RWPE2 (cell line): Measurements from ENCODE around the gene FCGBP.

Experiments
- ATAC-seq: fragments of 200-7000 bp; cut with Tn5 transposase; 3 replicates; pipeline ENCODE4 v1.9.1; 2021; ENCODE audit warnings: low read depth
- DNase-seq: peaks from one replicate; pipeline ENCODE4 v3.0.0-alpha.2; 2020; ENCODE audit warnings: low spot score
- H3K27ac ChIP-seq: fragments of 450-650 bp; 2 replicates; pipeline ENCODE4 v1.5.1; 2017; ENCODE audit warnings: mild to moderate bottlenecking; ENCODE audit not compliant: poor library complexity, severe bottlenecking
- H3K27me3 ChIP-seq: fragments of 250-450 bp; sonication (Bioruptor Pico); 2 replicates; pipeline ENCODE4 v1.5.1; 2021; ENCODE audit warnings: mild to moderate bottlenecking, moderate library complexity; ENCODE audit not compliant: insufficient read depth, poor library complexity, severe bottlenecking
- H3K36me3 ChIP-seq: fragments of 250-450 bp; sonication (Bioruptor Pico); 2 replicates; pipeline ENCODE4 v1.5.1; 2020; ENCODE audit warnings: low read depth, mild to moderate bottlenecking, moderate library complexity
- H3K4me1 ChIP-seq: fragments of 250-450 bp; sonication (Bioruptor Pico); 2 replicates; pipeline ENCODE4 v1.5.1; 2021; ENCODE audit warnings: mild to moderate bottlenecking, moderate library complexity; ENCODE audit not compliant: insufficient read depth, poor library complexity, severe bottlenecking
- H3K4me3 ChIP-seq: fragments of 250-450 bp; sonication (Bioruptor Pico); 2 replicates; pipeline ENCODE4 v1.5.1; 2021; ENCODE audit warnings: mild to moderate bottlenecking, moderate library complexity; ENCODE audit not compliant: severe bottlenecking
- H3K9me3 ChIP-seq: fragments of 250-450 bp; sonication (Bioruptor Pico); 2 replicates; pipeline ENCODE4 v1.5.1; 2021; ENCODE audit warnings: mild to moderate bottlenecking, moderate library complexity; ENCODE audit not compliant: severe bottlenecking
- TF ChIP-seq, protein P1 (sequence below): fragments of 450-650 bp; IDR thresholded peaks from one replicate; pipeline ENCODE4 v1.5.1; 2017; ENCODE audit warnings: mild to moderate bottlenecking, moderate library complexity; ENCODE audit not compliant: poor library complexity, severe bottlenecking

FCGBP gene

DNA sequence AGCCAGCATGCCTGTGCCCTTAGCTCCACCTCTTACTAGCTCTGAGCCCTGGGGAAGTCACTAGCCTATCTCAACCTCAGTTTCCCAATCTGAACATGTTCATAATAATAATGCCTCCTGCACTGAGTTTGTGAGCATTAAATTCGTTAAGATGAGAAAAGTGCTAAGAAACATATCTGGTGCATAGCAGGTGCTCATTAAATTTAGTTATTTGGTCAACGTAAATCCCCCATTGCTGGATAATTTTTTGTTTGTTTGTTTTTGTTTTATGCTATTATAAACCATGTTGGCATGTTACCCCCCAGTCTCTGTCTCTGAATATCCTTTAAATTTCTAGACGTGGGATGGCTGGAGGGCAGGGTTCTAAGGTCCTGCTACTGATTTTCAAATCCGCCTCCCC, 10.6 kb downstream of the FCGBP start:
- Histone ChIP-seq H3K4me1 (no peaks in the 10 kb centered on the region), H3K27ac (no peak overlapping the region), H3K9me3 (no peaks in the 10 kb centered on the region), H3K4me3 (no peak overlapping the region), H3K27me3 (no peaks in the 10 kb centered on the region), H3K36me3 (no peaks in the 10 kb centered on the region)
- ATAC-seq: no peak
- TF ChIP-seq, protein P1, sequence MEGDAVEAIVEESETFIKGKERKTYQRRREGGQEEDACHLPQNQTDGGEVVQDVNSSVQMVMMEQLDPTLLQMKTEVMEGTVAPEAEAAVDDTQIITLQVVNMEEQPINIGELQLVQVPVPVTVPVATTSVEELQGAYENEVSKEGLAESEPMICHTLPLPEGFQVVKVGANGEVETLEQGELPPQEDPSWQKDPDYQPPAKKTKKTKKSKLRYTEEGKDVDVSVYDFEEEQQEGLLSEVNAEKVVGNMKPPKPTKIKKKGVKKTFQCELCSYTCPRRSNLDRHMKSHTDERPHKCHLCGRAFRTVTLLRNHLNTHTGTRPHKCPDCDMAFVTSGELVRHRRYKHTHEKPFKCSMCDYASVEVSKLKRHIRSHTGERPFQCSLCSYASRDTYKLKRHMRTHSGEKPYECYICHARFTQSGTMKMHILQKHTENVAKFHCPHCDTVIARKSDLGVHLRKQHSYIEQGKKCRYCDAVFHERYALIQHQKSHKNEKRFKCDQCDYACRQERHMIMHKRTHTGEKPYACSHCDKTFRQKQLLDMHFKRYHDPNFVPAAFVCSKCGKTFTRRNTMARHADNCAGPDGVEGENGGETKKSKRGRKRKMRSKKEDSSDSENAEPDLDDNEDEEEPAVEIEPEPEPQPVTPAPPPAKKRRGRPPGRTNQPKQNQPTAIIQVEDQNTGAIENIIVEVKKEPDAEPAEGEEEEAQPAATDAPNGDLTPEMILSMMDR: no peak
- no peak for DNase-seq

DNA sequence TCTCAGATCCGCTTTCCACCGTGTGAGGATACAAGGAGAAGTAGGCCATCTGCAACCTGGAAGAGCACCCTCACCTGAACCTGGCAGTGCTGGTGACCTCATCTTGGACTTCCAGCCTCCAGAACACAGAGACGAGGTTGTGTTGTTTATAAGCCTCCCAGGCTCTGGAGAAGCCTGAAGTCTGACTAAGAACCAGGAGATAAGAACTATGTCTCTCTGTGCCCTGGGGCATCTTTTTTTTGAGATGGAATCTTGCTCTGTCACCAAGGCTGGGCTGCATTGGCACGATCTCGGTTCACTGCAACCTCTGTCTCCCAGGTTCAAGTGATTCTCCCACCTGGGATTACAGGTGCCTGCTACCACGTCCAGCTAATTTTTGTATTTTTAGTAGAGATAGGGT, 14.5 kb downstream of the FCGBP start:
- no peaks in the 10 kb centered on the region for H3K9me3 ChIP-seq
- no peaks in the 10 kb centered on the region for H3K4me1 ChIP-seq
- TF ChIP-seq, protein P1: no peak
- no peaks in the 10 kb centered on the region for H3K27me3 ChIP-seq
- H3K4me3 ChIP-seq: no peak overlapping the region
- H3K36me3 ChIP-seq: no peaks in the 10 kb centered on the region
- no peak for ATAC-seq
- DNase-seq: no peak
- H3K27ac ChIP-seq: no peak overlapping the region

DNA sequence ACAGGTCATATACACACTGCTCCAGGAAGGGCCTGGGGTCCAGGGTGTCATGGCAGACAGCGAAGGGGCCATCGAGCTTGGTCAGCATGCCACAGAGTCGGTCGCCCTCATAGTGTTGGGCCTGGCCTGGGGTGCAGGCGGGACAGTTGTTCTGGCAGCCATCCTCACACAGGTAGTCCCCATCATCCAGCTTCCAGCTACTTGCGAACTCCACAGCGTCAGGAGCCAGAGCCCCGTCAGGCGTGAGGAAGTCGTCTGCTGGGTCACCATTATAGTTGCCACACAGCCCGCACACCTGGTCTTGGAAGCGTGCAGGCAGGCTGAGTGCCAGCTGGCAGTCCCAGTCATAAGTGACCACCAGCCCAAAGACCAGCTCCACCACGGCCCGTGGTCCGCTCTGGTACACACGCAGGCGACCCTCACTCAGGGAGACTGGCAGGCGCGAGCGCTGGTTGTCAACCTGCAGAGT, 16.2 kb downstream of the FCGBP start:
- Histone ChIP-seq H3K4me3 (no peak overlapping the region), H3K36me3 (no peaks in the 10 kb centered on the region), H3K4me1 (no peaks in the 10 kb centered on the region), H3K27me3 (no peaks in the 10 kb centered on the region), H3K9me3 (no peaks in the 10 kb centered on the region), H3K27ac (no peak overlapping the region)
- TF ChIP-seq, protein P1: no peak
- DNase-seq: no peak
- ATAC-seq: no peak

DNA sequence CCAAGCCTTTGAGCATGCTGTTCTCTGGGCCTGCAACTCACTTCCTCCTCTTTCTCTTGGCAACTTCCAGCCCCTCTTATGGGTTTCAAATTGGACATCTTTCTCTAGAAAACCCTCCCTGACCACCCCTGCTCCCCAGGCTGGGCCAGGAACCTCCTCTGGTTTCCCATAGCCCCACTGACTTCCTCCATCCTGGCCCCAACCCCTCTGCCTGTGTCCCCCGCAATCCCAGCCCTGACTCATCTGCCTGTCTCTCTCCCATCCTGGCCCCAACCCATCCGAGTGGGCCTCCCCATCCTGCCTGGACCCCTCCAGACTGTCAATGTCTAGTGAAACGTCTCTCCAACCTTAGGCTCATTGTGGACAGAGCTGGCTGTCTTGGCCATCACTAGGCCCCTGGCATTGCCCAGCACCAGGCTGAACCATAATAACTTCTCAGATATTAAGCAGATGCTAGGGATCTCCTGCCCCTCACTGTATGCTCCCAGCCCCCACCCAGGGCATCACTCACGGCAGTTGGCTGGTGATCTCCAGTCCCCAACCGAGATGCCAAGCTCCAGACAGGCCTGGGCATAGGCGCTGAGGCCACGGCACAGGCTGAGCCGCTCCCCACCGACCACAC, 16.8 kb downstream of the FCGBP start:
- H3K27ac ChIP-seq: no peak overlapping the region
- H3K36me3 ChIP-seq: no peaks in the 10 kb centered on the region

DNA sequence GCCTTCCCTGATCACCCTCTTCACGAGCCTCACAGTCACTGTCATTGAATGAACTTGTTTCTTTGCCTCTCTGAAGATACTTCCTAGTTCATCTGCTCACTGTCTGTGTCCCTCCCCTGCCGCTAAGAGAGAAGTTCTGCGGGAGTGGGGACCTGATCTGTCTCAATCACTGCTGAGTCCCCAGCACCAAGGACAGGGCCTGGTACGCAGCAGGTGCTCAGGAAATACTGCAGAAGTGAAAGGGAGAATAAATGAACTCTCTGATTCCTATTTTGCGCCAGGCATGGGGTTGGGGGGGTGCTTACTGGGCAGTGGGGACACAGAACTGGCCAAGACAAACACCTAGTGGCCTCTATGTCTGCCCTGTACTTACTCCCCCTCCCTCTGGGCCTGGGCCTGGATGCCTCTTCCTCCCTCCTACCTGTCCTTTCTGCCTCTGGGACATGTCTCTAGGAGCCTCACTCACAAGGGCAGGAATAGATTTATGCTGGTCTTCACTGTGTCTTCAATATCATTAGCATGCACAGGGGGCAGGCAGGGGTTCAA, 17.5 kb downstream of the FCGBP start:
- TF ChIP-seq, protein P1: no peak
- no peak overlapping the region for H3K4me3 ChIP-seq
- no peaks in the 10 kb centered on the region for H3K27me3 ChIP-seq
- H3K4me1 ChIP-seq: no peaks in the 10 kb centered on the region
- DNase-seq: no peak
- H3K36me3 ChIP-seq: no peaks in the 10 kb centered on the region
- no peaks in the 10 kb centered on the region for H3K9me3 ChIP-seq
- no peak for ATAC-seq
- H3K27ac ChIP-seq: no peak overlapping the region

More for the DNA sequence above, 16.8 kb downstream of the FCGBP start:
- TF ChIP-seq, protein P1: no peak
- H3K4me3 ChIP-seq: no peak overlapping the region
- H3K9me3 ChIP-seq: no peaks in the 10 kb centered on the region
- ATAC-seq: no peak
- DNase-seq: no peak
- no peaks in the 10 kb centered on the region for H3K27me3 ChIP-seq
- H3K4me1 ChIP-seq: no peaks in the 10 kb centered on the region
